Activated CD8-positive, alpha-beta memory T cell treated with anti-CD3 and anti-CD28 coated beads for 1 hour (primary cell): ENCODE results near the gene UQCC5.
"Not testable (repeated sequence)": the region's sequence is repeated elsewhere in the genome, so short reads cannot be mapped to it uniquely, and the experiment has no call there.

Source experiments
- DNase-seq, 2 donors: peaks; one replicate each; pipeline ENCODE4 v3.0.0-alpha.2; 2020; ENCODE audit warnings: low read depth in 1 of 2; ENCODE audit errors: extremely low read depth in 1 of 2

UQCC5 gene

GRCh38 chr3:52521881-52522650 is 14.3 kb upstream of the UQCC5 start:
- no peak for DNase-seq

GRCh38 chr3:52522651-52523251 is 13.7 kb upstream of the UQCC5 start:
- no peak for DNase-seq

DNA sequence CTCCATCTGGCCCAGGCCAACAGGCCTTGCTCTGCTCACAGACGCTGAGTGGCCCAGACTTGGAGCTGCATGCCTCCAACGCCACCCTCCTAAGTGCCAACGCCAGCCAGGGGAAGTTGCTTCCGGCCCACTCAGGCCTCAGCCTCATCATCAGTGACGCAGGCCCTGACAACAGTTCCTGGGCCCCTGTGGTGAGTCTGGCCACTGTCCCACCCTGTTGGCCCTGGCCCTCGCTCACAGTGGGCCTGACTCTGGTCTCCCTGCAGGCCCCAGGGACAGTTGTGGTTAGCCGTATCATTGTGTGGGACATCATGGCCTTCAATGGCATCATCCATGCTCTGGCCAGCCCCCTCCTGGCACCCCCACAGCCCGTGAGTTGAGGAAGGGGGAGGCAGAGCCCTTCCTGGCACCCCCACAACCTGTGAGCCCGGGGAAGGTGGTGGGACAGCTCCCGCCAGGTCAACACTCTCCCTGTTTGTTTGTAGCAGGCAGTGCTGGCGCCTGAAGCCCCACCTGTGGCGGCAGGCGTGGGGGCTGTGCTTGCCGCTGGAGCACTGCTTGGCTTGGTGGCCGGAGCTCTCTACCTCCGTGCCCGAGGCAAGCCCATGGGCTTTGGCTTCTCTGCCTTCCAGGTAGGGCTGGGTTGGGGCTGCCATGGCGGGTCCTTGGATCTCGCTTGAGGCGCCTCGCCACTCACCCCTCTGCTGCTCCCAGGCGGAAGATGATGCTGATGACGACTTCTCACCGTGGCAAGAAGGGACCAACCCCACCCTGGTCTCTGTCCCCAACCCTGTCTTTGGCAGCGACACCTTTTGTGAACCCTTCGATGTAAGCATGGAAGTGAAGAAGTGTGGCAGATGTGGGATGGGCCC is 12.8 kb upstream of the UQCC5 start:
- DNase-seq = no peak

DNA sequence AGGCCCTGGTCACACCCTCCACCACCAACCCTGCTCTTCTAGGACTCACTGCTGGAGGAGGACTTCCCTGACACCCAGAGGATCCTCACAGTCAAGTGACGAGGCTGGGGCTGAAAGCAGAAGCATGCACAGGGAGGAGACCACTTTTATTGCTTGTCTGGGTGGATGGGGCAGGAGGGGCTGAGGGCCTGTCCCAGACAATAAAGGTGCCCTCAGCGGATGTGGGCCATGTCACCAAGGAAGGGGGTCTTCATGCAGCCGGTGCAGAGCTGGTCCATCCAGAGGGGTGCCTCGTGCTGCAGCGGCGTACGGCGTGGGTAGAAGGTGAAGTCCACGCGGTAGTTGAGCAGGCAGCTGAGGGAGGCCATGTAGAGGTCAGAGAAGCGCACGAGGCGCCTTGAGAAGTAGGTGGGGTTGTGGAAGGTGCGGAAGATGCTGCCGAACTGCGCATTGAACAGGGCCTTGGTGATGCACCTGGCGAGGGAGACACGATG is 12.1 kb upstream of the UQCC5 start:
- DNase-seq = no peak

DNA sequence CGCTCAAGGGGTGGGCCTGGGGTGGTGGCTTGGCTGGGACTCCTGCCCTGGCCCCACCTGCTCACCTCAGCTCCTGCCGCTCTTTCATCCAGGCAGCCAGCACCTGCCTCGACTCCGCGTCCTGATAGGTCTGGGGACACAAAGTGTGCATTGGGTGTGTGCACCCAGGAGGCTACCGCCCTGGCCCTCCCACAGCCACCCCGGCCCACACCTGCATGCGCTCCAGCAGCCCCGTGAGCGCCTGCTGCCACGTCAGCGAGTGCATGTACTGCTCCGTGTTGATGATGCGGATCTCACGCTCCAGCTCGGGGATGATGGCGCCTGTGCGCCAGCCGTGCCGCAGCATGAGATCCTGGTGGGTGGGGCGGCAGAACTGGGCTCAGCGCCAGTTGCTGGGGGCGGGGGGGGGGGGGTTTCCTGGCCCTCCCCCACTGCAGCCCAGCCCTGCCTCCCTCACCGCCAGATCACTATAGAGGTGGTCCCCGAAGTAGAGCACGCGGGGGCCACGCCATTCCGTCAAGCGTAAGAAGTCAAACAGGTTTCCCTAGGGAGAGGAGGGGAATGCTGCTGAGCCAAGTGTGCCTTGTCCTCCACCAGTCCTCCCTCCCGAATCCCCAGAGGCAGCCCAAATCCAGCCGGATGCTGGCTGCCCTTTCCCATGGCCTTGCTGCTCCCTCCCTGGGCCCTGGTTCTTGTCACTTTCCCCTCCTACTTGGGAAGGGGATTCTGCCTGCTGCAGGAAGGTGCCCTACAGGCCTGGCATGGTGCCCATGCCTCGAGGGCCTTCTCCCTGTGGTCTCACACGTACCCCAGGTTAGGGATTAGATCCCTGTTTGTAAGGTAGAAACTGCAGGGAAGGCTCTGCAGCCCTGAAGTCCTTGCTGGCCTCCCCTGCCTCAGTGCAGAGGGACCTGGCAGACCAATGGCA is 11.4 kb upstream of the UQCC5 start:
- no peak for DNase-seq

DNA sequence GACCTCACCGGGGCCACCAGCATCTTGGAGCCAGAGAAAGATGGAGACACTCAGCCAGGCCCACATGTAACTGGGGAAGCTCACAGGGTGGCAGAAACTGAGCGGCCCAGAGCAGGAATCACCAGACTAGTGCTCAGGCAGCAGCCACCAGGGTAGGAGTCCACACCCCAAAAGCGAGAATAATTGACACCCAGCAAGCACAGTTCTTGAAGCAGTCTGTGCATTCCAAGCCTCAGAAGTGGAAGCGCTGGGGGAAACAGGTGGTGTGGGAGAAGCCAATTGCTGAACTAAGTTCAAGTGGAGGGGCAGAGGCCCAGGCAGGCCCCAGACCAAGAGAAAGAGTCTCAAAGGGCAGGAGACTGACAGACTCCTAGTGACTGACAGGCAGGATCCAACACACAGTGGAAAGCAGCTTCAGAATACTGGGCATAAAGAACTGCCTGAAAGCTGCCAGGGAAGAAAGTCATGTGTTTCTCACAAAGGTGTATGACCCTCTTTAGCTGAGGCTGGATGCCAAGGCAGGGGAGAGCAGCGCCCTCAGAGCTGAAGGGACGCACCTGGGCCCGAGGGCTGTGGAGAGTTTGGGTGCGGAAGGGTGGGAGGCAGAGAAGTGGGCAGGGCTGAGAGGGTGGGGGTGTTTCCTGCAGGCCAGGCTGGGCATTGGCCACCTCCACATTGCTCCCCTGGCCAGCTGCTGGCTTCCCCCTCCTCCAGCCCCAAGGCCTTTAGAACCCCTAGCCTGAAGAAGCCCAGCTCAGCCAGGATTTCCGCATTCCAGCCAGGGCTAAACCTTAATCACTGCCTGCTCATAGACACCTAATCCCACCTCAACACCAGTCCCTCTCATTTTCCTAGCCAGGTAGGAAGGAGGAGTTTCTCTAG is 10.5 kb upstream of the UQCC5 start:
- DNase-seq = no peak

DNA sequence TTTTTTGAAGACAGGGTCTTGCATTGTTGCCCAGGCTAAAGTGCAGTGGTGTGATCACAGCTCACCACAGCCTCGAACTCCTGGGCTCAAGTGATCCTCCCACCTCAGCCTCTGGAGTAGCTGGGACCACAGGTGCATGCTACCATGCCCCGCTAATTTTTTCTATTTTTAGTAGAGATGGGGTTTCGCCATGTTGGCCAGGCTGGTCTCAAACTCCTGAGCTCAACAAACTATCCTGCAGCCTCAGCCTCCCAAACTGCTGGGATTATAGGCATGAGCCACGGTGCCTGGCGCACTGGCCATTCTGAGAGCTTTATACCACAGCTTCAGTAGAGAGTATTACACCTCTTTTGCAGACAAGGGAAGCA is 9.8 kb upstream of the UQCC5 start:
- DNase-seq = not testable (repeated sequence)

- DNase-seq = no peak
Measured at GRCh38 chr3:52527039-52527731, 9.2 kb upstream of the UQCC5 start.

- DNase-seq = no peak
Measured at GRCh38 chr3:52527732-52528585, 8.4 kb upstream of the UQCC5 start.

- no peak for DNase-seq
Measured at GRCh38 chr3:52528586-52529375, 7.6 kb upstream of the UQCC5 start.

- no peak for DNase-seq
Measured at GRCh38 chr3:52529376-52530333, 6.8 kb upstream of the UQCC5 start.

- no peak for DNase-seq
Measured at GRCh38 chr3:52530918-52531826, 5.2 kb upstream of the UQCC5 start.

DNA sequence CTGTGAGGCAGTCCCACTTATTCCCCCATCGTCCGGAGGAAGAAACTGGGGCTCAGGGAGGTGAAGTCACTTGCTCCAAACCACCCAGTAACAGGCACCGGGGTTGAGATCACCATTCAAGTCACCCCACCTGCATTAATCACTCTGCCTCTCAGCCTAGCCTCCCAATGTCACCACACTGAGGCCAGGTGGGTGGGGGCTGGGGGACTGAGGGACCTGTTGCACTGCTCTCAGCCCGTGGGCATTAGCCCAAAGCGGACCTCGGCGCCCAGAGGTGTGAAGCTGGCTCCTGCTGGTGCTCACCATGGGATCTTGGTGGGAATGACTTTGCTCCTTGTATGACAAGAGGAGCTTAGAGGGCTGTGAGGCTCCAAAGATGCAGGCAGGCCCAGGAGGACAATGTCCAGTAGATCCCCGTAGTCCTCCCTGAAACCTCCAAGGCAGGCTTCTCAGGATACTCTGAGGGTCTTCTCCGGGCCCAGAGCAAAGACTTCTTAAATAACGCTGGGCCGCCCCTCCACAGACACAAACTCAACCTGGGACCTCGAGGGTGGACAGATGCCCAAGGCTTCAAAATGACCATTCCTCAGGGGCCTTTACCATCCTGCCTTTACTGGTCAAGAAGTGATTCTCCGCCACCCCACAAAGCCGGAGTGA is 4.4 kb upstream of the UQCC5 start:
- no peak for DNase-seq

- no peak for DNase-seq
Measured at GRCh38 chr3:52532517-52532837, 3.9 kb upstream of the UQCC5 start.
